Gastroesophageal sphincter (tissue), 3 donors: ENCODE data around the gene TMEM178B.

Experiments
- EP300 ChIP-seq: sonication (generic); formaldehyde crosslinking; IDR thresholded peaks from one replicate; pipeline ENCODE4 v1.6.1; 2017; ENCODE audit warnings: antibody characterized with exemption, mild to moderate bottlenecking
- POLR2A ChIP-seq, 2 donors: fragments of 450-650 bp; IDR thresholded peaks; one replicate each; pipeline ENCODE4 v1.6.1; 2017; ENCODE audit warnings: antibody characterized with exemption in 2 of 2, mild to moderate bottlenecking in 2 of 2, moderate library complexity in 1 of 2
- POLR2AphosphoS5 ChIP-seq: sonication (generic); formaldehyde crosslinking; IDR thresholded peaks from one replicate; pipeline ENCODE4 v1.6.1; 2017; ENCODE audit warnings: antibody characterized with exemption
- TF ChIP-seq, protein P1 (sequence below), 4 experiments: fragments of 200-600 bp in 2 of 4; fragments of 450-650 bp in 2 of 4; sonication (generic) in 1 of 4; IDR thresholded peaks; one replicate each; pipeline ENCODE4 v1.5.1; 2017 to 2019; ENCODE audit warnings: antibody characterized with exemption in 4 of 4, mild to moderate bottlenecking in 2 of 4, moderate library complexity in 2 of 4

DNA sequence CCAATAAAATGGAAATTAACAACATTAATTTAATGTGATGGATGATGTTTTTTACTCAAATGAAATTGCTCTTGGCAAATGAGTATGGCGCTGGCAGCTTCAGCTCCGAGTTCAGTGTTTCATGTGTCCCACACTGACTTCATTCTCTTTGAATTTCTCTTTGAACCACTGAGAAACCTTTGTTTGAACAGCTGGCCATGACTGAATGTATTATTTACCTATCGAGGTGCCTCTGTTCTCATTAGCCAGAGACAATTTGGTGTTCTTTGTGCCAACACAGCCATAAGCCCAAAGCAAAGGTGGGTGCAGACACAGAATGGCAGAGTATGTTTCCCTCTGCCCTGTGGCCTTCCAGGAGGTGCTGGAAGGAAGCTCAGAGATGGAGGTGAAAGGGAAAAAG is 42.1 kb downstream of the TMEM178B start:
- TF ChIP-seq POLR2A (IDR thresholded peaks at IDR 0.05) (no peak), EP300 (no peak), POLR2AphosphoS5 (no peak)
- TF ChIP-seq, protein P1, sequence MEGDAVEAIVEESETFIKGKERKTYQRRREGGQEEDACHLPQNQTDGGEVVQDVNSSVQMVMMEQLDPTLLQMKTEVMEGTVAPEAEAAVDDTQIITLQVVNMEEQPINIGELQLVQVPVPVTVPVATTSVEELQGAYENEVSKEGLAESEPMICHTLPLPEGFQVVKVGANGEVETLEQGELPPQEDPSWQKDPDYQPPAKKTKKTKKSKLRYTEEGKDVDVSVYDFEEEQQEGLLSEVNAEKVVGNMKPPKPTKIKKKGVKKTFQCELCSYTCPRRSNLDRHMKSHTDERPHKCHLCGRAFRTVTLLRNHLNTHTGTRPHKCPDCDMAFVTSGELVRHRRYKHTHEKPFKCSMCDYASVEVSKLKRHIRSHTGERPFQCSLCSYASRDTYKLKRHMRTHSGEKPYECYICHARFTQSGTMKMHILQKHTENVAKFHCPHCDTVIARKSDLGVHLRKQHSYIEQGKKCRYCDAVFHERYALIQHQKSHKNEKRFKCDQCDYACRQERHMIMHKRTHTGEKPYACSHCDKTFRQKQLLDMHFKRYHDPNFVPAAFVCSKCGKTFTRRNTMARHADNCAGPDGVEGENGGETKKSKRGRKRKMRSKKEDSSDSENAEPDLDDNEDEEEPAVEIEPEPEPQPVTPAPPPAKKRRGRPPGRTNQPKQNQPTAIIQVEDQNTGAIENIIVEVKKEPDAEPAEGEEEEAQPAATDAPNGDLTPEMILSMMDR (IDR thresholded peaks at IDR 0.05): no peak
